D721Med (cell line): ENCODE data around the gene CDC27.

Source experiments
- DNase-seq: peaks from one replicate; pipeline ENCODE4 v3.0.0; 2011; ENCODE audit warnings: low spot score; ENCODE audit not compliant: insufficient read length
- FAIRE-seq: peaks from 2 replicates; lab custom pipeline; 2011; peaks lifted over from hg19 to GRCh38; lab: Jason Lieb, UNC
- CTCF ChIP-seq: IDR thresholded peaks from 2 replicates; pipeline ENCODE4 v1.5.1; 2012; ENCODE audit warnings: mild to moderate bottlenecking, control low read depth; ENCODE audit not compliant: insufficient read depth; ENCODE audit errors: missing control alignments

The CDC27 gene

GRCh38 chr17:47210105-47210504 is 21.0 kb upstream of the CDC27 start:
- DNase-seq: no peak
- FAIRE-seq: no peak
- TF ChIP-seq CTCF: no peak

- DNase-seq (no peak), FAIRE-seq (no peak)
- no peak for TF ChIP-seq CTCF
Measured at GRCh38 chr17:47209499-47209898, 20.4 kb upstream of the CDC27 start.

- no peak for TF ChIP-seq CTCF
- FAIRE-seq (no peak), DNase-seq (peak; percentile 39)
Measured at GRCh38 chr17:47208744-47209488, 19.8 kb upstream of the CDC27 start, which contains the start of gene MYL4. Gene MYL4 (plus strand): TSS chr17:47209348. CDS start chr17:47209423, 75 bp downstream.

GRCh38 chr17:47207143-47208067 is 18.3 kb upstream of the CDC27 start:
- FAIRE-seq (peak; percentile 48), DNase-seq (no peak)
- TF ChIP-seq CTCF: no peak

GRCh38 chr17:47205419-47205963 is 16.4 kb upstream of the CDC27 start:
- DNase-seq (no peak), FAIRE-seq (no peak)
- TF ChIP-seq CTCF: no peak

- FAIRE-seq (no peak), DNase-seq (no peak)
- no peak for TF ChIP-seq CTCF
Measured at GRCh38 chr17:47204722-47205418, 15.8 kb upstream of the CDC27 start.
